Measurements from ENCODE around the gene FBXO3. TPM values are rescaled to one million over a fixed set of nuclear protein-coding genes. Genes with fewer than 3 reads are reported as not detected.

FBXO3 gene
- total and polyA plus RNA-seq, 2 of the 13 experiments (the other 11 are each of a cell fraction or from before 2014, with no cell fraction given): 20.4 to 27.6 TPM

GRCh38 chr11:33751878-33752277 lies 22.4 kb downstream of the FBXO3 start (continued):
- TF ChIP-seq KIAA2018 (CRISPR knock-in tag; IDR thresholded peaks at IDR 0.05; ENCODE audit: borderline replicate concordance) (no peak), MTA3 (CRISPR knock-in tag; IDR thresholded peaks at IDR 0.05) (no peak)

DNA sequence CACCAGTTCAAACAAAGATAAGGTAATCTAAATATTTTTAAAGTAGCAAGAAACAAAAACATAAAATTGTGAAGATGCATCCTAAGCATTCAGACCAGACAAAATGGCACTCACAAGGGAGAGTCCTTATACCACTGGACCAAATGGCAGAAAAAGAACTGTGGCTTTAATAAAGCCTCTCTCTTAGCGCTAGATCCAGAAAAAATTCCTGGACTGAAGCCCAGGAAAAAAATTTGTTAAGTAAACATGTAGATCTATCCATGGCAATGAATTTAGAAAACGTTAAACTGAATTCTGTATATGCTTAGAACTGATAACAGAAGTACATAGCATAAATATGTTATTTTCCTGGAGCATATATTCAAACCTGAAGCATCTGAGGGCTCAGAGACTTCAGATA lies 26.3 kb downstream of the FBXO3 start:
- Histone ChIP-seq H3K9ac (ENCODE audit: insufficient read depth, low read depth, low read length) (no peak overlapping the region), H3K27me3 (ENCODE audit: control insufficient read depth in 1 of 2, insufficient read depth in 2 of 2, low read length in 2 of 2) (no peaks in the 10 kb centered on the region), H3K4me3 (replicated peaks in 1 of 3; ENCODE audit: insufficient read depth in 1 of 3, low read depth in 2 of 3, low read length in 3 of 3) (no peak overlapping the region), H2AFZ (ENCODE audit: low read length) (no peak overlapping the region), H4K20me1 (ENCODE audit: insufficient read depth, low read length) (no peaks in the 10 kb centered on the region), H3K4me1 (ENCODE audit: insufficient read depth, low read length) (peaks cover 11% of the 10 kb centered on the region), H3K4me2 (ENCODE audit: low read depth, low read length) (no peak overlapping the region), H3K9me3 (ENCODE audit: low read length) (no peaks in the 10 kb centered on the region), H3K79me2 (ENCODE audit: insufficient read depth, low read length) (no peaks in the 10 kb centered on the region), H3K27ac (ENCODE audit: extremely low read length, insufficient read depth, low read length) (no peak overlapping the region), H3K36me3 (replicated peaks in 1 of 2; ENCODE audit: control insufficient read depth in 1 of 2, insufficient read depth in 2 of 2, low read length in 2 of 2) (peaks cover 2 to 4% of the 10 kb centered on the region in 2 experiments; a peak in 3 of 5 replicates)
- BruUV-seq (replicated peaks): no TSS peak
- DNase-seq (ENCODE audit: low spot score) (no peak), ATAC-seq (no peak), FAIRE-seq (no peak)
- TF ChIP-seq ZEB1 (IDR thresholded peaks at IDR 0.05; ENCODE audit: insufficient replicate concordance, low read depth): no peak
- no peak for TF ChIP-seq HNRNPH1 (optimal IDR thresholded peaks at IDR 0.05; ENCODE audit: low read depth, low read length)
- TF ChIP-seq, protein P1, sequence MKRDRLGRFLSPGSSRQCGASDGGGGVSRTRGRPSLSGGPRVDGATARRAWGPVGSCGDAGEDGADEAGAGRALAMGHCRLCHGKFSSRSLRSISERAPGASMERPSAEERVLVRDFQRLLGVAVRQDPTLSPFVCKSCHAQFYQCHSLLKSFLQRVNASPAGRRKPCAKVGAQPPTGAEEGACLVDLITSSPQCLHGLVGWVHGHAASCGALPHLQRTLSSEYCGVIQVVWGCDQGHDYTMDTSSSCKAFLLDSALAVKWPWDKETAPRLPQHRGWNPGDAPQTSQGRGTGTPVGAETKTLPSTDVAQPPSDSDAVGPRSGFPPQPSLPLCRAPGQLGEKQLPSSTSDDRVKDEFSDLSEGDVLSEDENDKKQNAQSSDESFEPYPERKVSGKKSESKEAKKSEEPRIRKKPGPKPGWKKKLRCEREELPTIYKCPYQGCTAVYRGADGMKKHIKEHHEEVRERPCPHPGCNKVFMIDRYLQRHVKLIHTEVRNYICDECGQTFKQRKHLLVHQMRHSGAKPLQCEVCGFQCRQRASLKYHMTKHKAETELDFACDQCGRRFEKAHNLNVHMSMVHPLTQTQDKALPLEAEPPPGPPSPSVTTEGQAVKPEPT (CRISPR knock-in tag; IDR thresholded peaks at IDR 0.05; ENCODE audit: low read depth): no peak
- CTCF ChIA-PET (ENCODE audit: low intra/inter-chr PET ratio, low total read pairs): no interaction called here
- intact Hi-C loops (cut with micrococcal nuclease; ENCODE audit: unreplicated experiment): no loop called here
- POLR2A ChIA-PET: no interaction called here
- WGBS (ENCODE audit: low lambda C conversion rate): 53% methylated on average over 2 of the region's 2 CpGs
- in situ Hi-C loops (cut with HindIII; ENCODE audit: extremely low pct_ligation_motif_present, low pct_unique_long_range_greater_than_20kb): no loop called here

All from HepG2 (cell line).